K562 treated with DMSO at 1 percent for 48 hours (cell line): ENCODE data around the gene ALDH1A3. TPM values are rescaled to one million over a fixed set of nuclear protein-coding genes. Genes with fewer than 3 reads are reported as not detected.

ENCODE experiments used
- total RNA-seq: library from RNA; unstranded; fragments of 300-600 nt; gene quantifications from 2 replicates; pipeline ENCODE4 v1.2.3, GENCODE V29; 2022; ENCODE audit warnings: low replicate concordance; ENCODE audit errors: extremely low read depth

Gene ALDH1A3
- total RNA-seq, result not detected in 2 replicates

DNA sequence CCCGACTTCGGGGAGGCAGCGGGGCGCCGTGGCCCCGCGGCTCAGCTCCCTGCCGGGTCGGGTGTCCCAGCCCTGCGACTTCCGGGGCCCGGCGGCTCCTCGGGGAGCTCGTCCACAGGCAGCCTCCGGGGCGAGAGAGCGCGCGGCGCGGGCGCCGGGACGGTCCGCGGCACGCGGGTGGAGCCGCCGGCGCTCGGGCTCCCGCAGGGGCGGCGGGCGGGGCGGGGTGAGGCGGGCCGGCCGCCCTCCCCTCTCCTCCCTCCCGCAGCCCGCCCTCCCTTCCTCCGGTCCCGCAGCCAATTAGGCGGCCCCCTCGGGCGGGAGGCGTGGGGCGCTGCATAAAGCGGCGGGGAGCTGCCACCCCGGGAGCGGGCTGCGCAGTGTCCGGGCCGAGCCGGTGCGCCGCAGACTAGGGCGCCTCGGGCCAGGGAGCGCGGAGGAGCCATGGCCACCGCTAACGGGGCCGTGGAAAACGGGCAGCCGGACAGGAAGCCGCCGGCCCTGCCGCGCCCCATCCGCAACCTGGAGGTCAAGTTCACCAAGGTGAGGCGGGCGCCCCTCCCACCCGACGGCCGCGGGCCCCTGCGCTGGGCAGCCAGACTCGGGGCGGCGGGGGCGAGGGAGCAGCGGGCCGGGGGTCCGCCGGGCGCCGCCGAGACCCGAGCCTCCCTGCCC lies at the start of gene ALDH1A3:
Gene ALDH1A3, plus strand, starts transcription at position 368 of the 675 bp plus-strand sequence. Its CDS starts 77 bp downstream, at position 445.

DNA sequence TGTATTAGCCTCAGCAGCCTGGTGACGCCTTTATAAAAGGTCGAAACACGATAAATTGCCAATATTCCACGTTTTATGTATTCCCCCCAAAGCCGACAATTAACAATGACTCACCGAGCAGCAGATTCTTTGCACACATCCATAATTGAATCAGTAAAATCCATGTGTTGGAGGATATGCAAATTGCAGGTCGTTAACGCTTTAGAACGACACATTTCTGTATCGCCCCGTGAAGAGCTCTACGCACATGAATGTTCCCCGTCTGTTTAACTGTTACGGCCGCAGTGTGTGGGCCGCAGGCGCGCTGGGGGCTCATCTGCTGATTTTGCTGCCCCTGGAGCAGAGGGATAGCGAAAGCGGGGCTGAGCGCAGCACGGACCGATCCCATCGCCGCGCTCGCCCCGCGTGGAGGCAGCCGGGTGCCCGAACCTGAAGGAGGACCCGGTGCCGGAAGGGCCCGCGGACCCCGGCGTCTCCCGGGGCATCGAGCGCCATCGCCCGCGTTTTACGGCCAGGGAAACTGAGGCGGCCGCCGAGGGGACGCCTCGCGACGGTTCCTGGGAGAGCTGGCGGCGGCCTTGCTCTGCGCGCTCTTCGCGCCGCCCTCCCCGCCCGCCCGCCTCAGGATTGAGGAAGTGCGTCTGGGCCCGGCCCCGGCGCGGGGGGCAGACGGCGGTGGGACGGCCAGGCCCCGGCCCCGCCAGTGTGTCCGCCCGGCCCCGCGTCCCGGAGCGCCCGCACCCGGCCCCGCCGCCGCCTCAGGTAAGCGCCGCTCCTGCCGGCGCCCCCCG lies 39.3 kb downstream of the ALDH1A3 start, which contains the start of gene LRRK1:
Gene LRRK1, plus strand, starts transcription at position 668 of the 791 bp plus-strand sequence. CDS start 5,276 bp downstream, outside the sequence.

Other genes with a start within 250 kb of the ALDH1A3 start
- gene LRRK1, start 39.5 kb downstream of the ALDH1A3 start, total RNA-seq, result not detected in 2 replicates